OCI-LY1 (cell line): ENCODE measurements around the gene DESI2.

Experiments
- H2AFZ ChIP-seq: fragments of 200-600 bp; sonication (generic), shearing (Covaris generic); 2 replicates; pipeline ENCODE4 v1.6.0; 2014; ENCODE audit warnings: antibody characterized with exemption, mild to moderate bottlenecking, low read length
- H3F3A ChIP-seq: fragments of 200-600 bp; sonication (generic), shearing (Covaris generic); 2 replicates; pipeline ENCODE4 v1.6.0; 2014; ENCODE audit warnings: mild to moderate bottlenecking, antibody characterized with exemption, low read length, moderate library complexity; ENCODE audit not compliant: insufficient read depth
- H3K27ac ChIP-seq: fragments of 200-600 bp; sonication (generic); 2 replicates; pipeline ENCODE4 v1.5.1; 2014; ENCODE audit warnings: low read length, mixed run types, mild to moderate bottlenecking, low read depth; ENCODE audit not compliant: poor library complexity, severe bottlenecking
- H3K27me3 ChIP-seq: fragments of 200-600 bp; sonication (generic); 2 replicates; pipeline ENCODE4 v1.6.0; 2014; ENCODE audit warnings: antibody characterized with exemption, mild to moderate bottlenecking, low read length, moderate library complexity; ENCODE audit not compliant: insufficient read depth
- H3K36me3 ChIP-seq: fragments of 200-600 bp; sonication (generic); 2 replicates; pipeline ENCODE4 v1.6.1; 2014; ENCODE audit warnings: mild to moderate bottlenecking, antibody characterized with exemption, low read length, moderate library complexity, mixed read lengths; ENCODE audit not compliant: insufficient read depth
- H3K4me1 ChIP-seq: fragments of 200-600 bp; sonication (generic); 2 replicates; pipeline ENCODE4 v1.5.1; 2014; ENCODE audit warnings: mild to moderate bottlenecking, low read length, moderate library complexity; ENCODE audit not compliant: insufficient read depth, severe bottlenecking
- H3K4me2 ChIP-seq: fragments of 200-600 bp; sonication (generic), shearing (Covaris generic); 2 replicates; pipeline ENCODE4 v1.6.1; 2014; ENCODE audit warnings: low read length
- H3K4me3 ChIP-seq: fragments of 200-600 bp; sonication (generic); 2 replicates; pipeline ENCODE4 v1.5.1; 2014; ENCODE audit warnings: low read length, low read depth, mild to moderate bottlenecking, mixed read lengths; ENCODE audit not compliant: poor library complexity, severe bottlenecking
- H3K79me2 ChIP-seq: fragments of 200-600 bp; shearing (Covaris generic); 2 replicates; pipeline ENCODE4 v1.6.1; 2016; ENCODE audit warnings: mixed run types, low read length, mixed read lengths; ENCODE audit not compliant: insufficient read depth
- H3K9ac ChIP-seq: fragments of 200-600 bp; sonication (generic), shearing (Covaris generic); 2 replicates; pipeline ENCODE4 v1.6.1; 2014; ENCODE audit warnings: mild to moderate bottlenecking, low read length, mixed read lengths
- H3K9me2 ChIP-seq: fragments of 200-600 bp; sonication (generic), shearing (Covaris generic); 2 replicates; pipeline ENCODE4 v1.6.1; 2014; ENCODE audit warnings: low read depth, mild to moderate bottlenecking, low read length, mixed read lengths
- H3K9me3 ChIP-seq: fragments of 200-600 bp; shearing (Covaris generic); 2 replicates; pipeline ENCODE4 v1.6.1; 2014; ENCODE audit warnings: low read length, mixed read lengths
- H4K20me1 ChIP-seq: fragments of 200-600 bp; sonication (generic), shearing (Covaris generic); 2 replicates; pipeline ENCODE4 v1.6.0; 2016; ENCODE audit warnings: mild to moderate bottlenecking, low read length; ENCODE audit not compliant: insufficient read depth
- CTCF ChIP-seq: fragments of 200-600 bp; sonication (generic), shearing (Covaris generic); IDR thresholded peaks from 2 replicates; pipeline ENCODE4 v1.5.1; 2017; ENCODE audit warnings: mild to moderate bottlenecking, antibody characterized with exemption, low read length, moderate library complexity, mixed read lengths
- EZH2 ChIP-seq: fragments of 200-600 bp; sonication (generic), shearing (Covaris generic); IDR thresholded peaks from 2 replicates; pipeline ENCODE4 v1.8.0; 2017; ENCODE audit warnings: borderline replicate concordance, mixed run types, mild to moderate bottlenecking, antibody characterized with exemption, low read length, moderate library complexity, mixed read lengths

The DESI2 gene

GRCh38 chr1:244634546-244634945 is 18.4 kb upstream of the DESI2 start:
- H2AFZ ChIP-seq: no peak overlapping the region

GRCh38 chr1:244636488-244637259 is 16.3 kb upstream of the DESI2 start:
- Histone ChIP-seq H4K20me1 (no peaks in the 10 kb centered on the region), H3K36me3 (no peaks in the 10 kb centered on the region), H3K27ac (no peak overlapping the region), H3K9me2 (no peaks in the 10 kb centered on the region), H3K27me3 (peaks cover 8% of the 10 kb centered on the region; the same call in 1 of the 2 replicates), H3K79me2 (no peaks in the 10 kb centered on the region), H2AFZ (no peak overlapping the region), H3K4me3 (no peak overlapping the region), H3F3A (no peaks in the 10 kb centered on the region), H3K9ac (no peak overlapping the region), H3K4me2 (no peak overlapping the region), H3K9me3 (peaks cover 6% of the 10 kb centered on the region; the same call in 1 of the 2 replicates), H3K4me1 (no peaks in the 10 kb centered on the region)
- TF ChIP-seq EZH2 (no peak), CTCF (no peak)

More at GRCh38 chr1:244634546-244634945, 18.4 kb upstream of the DESI2 start:
- no peaks in the 10 kb centered on the region for H4K20me1 ChIP-seq
- H3K9ac ChIP-seq: no peak overlapping the region
- no peaks in the 10 kb centered on the region for H3K4me1 ChIP-seq
- TF ChIP-seq EZH2: no peak
- TF ChIP-seq CTCF: no peak
- H3F3A ChIP-seq: no peaks in the 10 kb centered on the region
- H3K4me2 ChIP-seq: no peak overlapping the region
- H3K9me2 ChIP-seq: no peaks in the 10 kb centered on the region
- H3K27ac ChIP-seq: no peak overlapping the region
- no peaks in the 10 kb centered on the region for H3K36me3 ChIP-seq
- H3K4me3 ChIP-seq: no peak overlapping the region
- H3K27me3 ChIP-seq: peaks cover 4% of the 10 kb centered on the region; the same call in 1 of the 2 replicates
- H3K79me2 ChIP-seq: no peaks in the 10 kb centered on the region
- peaks cover 7% of the 10 kb centered on the region; the same call in 1 of the 2 replicates for H3K9me3 ChIP-seq

- H3K9me2 ChIP-seq: no peaks in the 10 kb centered on the region
- no peak for TF ChIP-seq CTCF
- no peak for TF ChIP-seq EZH2
Measured at GRCh38 chr1:244639561-244639960, 13.4 kb upstream of the DESI2 start.

More at GRCh38 chr1:244639561-244639960, 13.4 kb upstream of the DESI2 start:
- H3F3A ChIP-seq: no peaks in the 10 kb centered on the region
- H3K27ac ChIP-seq: no peak overlapping the region
- peaks cover 12% of the 10 kb centered on the region; the same call in 1 of the 2 replicates for H3K27me3 ChIP-seq
- H3K4me2 ChIP-seq: no peak overlapping the region
- H3K9me3 ChIP-seq: no peaks in the 10 kb centered on the region
- H3K9ac ChIP-seq: no peak overlapping the region
- no peak overlapping the region for H3K4me3 ChIP-seq
- no peak overlapping the region for H2AFZ ChIP-seq
- H3K36me3 ChIP-seq: no peaks in the 10 kb centered on the region
- H3K79me2 ChIP-seq: no peaks in the 10 kb centered on the region
- no peaks in the 10 kb centered on the region for H4K20me1 ChIP-seq
- no peaks in the 10 kb centered on the region for H3K4me1 ChIP-seq
